HG02981 (cell line): ENCODE data around the gene C11orf98.

Experiments
- ATAC-seq: cut with Tn5 transposase; IDR thresholded peaks from one replicate; pipeline ENCODE4 v1.9.1; 2021; ENCODE audit warnings: mild to moderate bottlenecking, moderate library complexity; ENCODE audit not compliant: unreplicated experiment

C11orf98 gene

DNA sequence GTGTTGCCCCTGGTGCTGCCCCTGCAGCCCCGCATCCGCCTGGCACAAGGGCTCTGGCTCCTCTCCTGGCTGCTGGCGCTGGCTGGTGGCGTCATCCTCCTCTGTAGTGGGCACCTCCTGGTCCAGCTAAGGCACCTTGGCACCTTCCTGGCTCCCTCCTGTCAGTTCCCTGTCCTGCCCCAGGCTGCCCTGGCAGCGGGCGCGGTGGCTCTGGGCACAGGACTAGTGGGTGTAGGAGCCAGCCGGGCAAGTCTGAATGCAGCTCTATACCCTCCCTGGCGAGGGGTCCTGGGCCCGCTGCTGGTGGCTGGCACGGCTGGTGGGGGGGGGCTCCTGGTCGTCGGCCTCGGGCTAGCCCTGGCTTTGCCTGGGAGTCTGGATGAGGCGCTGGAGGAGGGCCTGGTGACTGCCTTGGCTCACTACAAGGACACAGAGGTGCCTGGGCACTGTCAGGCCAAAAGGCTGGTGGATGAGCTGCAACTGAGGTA, 51.7 kb downstream of the C11orf98 start:
- no peak for ATAC-seq
